Measurements from ENCODE around the gene CASKIN2.

- TF ChIP-seq CTCF (IDR thresholded peaks at IDR 0.05), result no peak
- no peak for TF ChIP-seq EZH2 (IDR thresholded peaks at IDR 0.05)
- no peak for TF ChIP-seq EZH2phosphoT487 (IDR thresholded peaks at IDR 0.05)
These were observed 43.6 kb upstream of the CASKIN2 start for GRCh38 chr17:75558666-75559530.

Measured in neural progenitor cell (in vitro differentiated cells).